Measurements from ENCODE around the gene NUP37.

- TF ChIP-seq EZH2phosphoT487 (IDR thresholded peaks at IDR 0.05): no peak
- TF ChIP-seq, protein P1, sequence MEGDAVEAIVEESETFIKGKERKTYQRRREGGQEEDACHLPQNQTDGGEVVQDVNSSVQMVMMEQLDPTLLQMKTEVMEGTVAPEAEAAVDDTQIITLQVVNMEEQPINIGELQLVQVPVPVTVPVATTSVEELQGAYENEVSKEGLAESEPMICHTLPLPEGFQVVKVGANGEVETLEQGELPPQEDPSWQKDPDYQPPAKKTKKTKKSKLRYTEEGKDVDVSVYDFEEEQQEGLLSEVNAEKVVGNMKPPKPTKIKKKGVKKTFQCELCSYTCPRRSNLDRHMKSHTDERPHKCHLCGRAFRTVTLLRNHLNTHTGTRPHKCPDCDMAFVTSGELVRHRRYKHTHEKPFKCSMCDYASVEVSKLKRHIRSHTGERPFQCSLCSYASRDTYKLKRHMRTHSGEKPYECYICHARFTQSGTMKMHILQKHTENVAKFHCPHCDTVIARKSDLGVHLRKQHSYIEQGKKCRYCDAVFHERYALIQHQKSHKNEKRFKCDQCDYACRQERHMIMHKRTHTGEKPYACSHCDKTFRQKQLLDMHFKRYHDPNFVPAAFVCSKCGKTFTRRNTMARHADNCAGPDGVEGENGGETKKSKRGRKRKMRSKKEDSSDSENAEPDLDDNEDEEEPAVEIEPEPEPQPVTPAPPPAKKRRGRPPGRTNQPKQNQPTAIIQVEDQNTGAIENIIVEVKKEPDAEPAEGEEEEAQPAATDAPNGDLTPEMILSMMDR (IDR thresholded peaks at IDR 0.05): no peak
- no peak for TF ChIP-seq EZH2 (IDR thresholded peaks at IDR 0.05)
Observed at GRCh38 chr12:102107970-102108369, 11.9 kb downstream of the NUP37 start.

Measured in neural progenitor cell (in vitro differentiated cells).